HepG2 (cell line): ENCODE measurements around the gene TPD52L2. TPM values are rescaled to one million over a fixed set of nuclear protein-coding genes. Genes with fewer than 3 reads are reported as not detected.

Experiments used
- PAWR ChIP-seq: sonication (generic); formaldehyde crosslinking; IDR thresholded peaks from 2 replicates; pipeline ENCODE4 v1.4.0; 2020; ENCODE audit warnings: missing genetic modification reagents, mild to moderate bottlenecking, borderline replicate concordance
- SMC3 ChIP-seq: IDR thresholded peaks from 2 replicates; pipeline ENCODE4 v1.6.1; 2011; ENCODE audit warnings: low read length, improper control_type of control experiment
- YEATS4 ChIP-seq: sonication (generic); formaldehyde crosslinking; IDR thresholded peaks from 2 replicates; pipeline ENCODE4 v1.4.0; 2020; ENCODE audit warnings: missing genetic modification reagents, borderline replicate concordance
- ZFP36 ChIP-seq: fragments of 150-350 bp; IDR thresholded peaks from 2 replicates; pipeline ENCODE4 v1.6.1; 2018; ENCODE audit warnings: borderline replicate concordance, low read length, low read depth; ENCODE audit not compliant: partially characterized antibody
- ZMAT3 ChIP-seq: sonication (generic); formaldehyde crosslinking; conservative IDR thresholded peaks from 2 replicates; pipeline ENCODE4 v1.7.0; 2021; ENCODE audit warnings: missing genetic modification reagents
- ZNF12 ChIP-seq: sonication (generic); formaldehyde crosslinking; IDR thresholded peaks from 2 replicates; pipeline ENCODE4 v1.5.0; 2020; ENCODE audit warnings: missing genetic modification reagents
- ZNF251 ChIP-seq: sonication (generic); formaldehyde crosslinking; IDR thresholded peaks from 2 replicates; pipeline ENCODE4 v1.9.0; 2021; ENCODE audit warnings: mild to moderate bottlenecking, missing genetic modification reagents
- ZNF441 ChIP-seq: sonication (generic); formaldehyde crosslinking; IDR thresholded peaks from 2 replicates; pipeline ENCODE4 v1.7.0; 2021; ENCODE audit warnings: missing genetic modification reagents, borderline replicate concordance
- ZNF589 ChIP-seq: sonication (generic); formaldehyde crosslinking; conservative IDR thresholded peaks from 2 replicates; pipeline ENCODE4 v1.8.0; 2022; ENCODE audit warnings: mild to moderate bottlenecking, moderate library complexity, missing genetic modification reagents
- ZNF724P ChIP-seq: sonication (generic); formaldehyde crosslinking; IDR thresholded peaks from 2 replicates; pipeline ENCODE4 v1.8.0; 2022; ENCODE audit warnings: missing genetic modification reagents, borderline replicate concordance
- ZNF749 ChIP-seq: sonication (generic); formaldehyde crosslinking; IDR thresholded peaks from 2 replicates; pipeline ENCODE4 v1.8.0; 2022; ENCODE audit warnings: mild to moderate bottlenecking, missing genetic modification reagents, moderate library complexity, borderline replicate concordance
- polyA plus RNA-seq, 8 experiments: library from polyadenylated mRNA; depleted of rRNA in 3 of 8; stranded (reverse) in 7 of 8; unstranded in 1 of 8; fragments of >200 nt; fragmentation: Illumina TruSeq in 4 of 8; extraction: Trizol in 4 of 8; gene quantifications; 2 replicates each; pipeline versions ENCODE4 v1.2.1 to v1.2.3, GENCODE V29; 2011 to 2016; ENCODE audit warnings: low read depth in 4 of 8, missing spikeins in 1 of 8, mixed read lengths in 1 of 8; ENCODE audit not compliant: insufficient read depth in 1 of 8
- total RNA-seq, 5 experiments: library from RNA; depleted of rRNA; stranded (reverse); fragments of >200 nt; fragmentation: Illumina TruSeq; extraction: Trizol; gene quantifications; 2 replicates each; pipeline ENCODE4 v1.2.3, GENCODE V29; 2016; ENCODE audit warnings: low read depth in 1 of 5
- TF ChIP-seq, protein P1 (sequence below): sonication (generic); formaldehyde crosslinking; IDR thresholded peaks from 2 replicates; pipeline ENCODE4 v1.4.0; 2020; ENCODE audit warnings: missing genetic modification reagents
- TF ChIP-seq, protein P2 (sequence below): sonication (generic); formaldehyde crosslinking; IDR thresholded peaks from 2 replicates; pipeline ENCODE4 v1.4.0; 2020; ENCODE audit warnings: mild to moderate bottlenecking, missing genetic modification reagents
- TF ChIP-seq, protein P3 (sequence below): sonication (generic); formaldehyde crosslinking; IDR thresholded peaks from 2 replicates; pipeline ENCODE4 v1.5.0; 2020; ENCODE audit warnings: mild to moderate bottlenecking, low read depth, missing genetic modification reagents, borderline replicate concordance
- TF ChIP-seq, protein P4 (sequence below): sonication (generic); formaldehyde crosslinking; IDR thresholded peaks from 2 replicates; pipeline ENCODE4 v1.5.1; 2020; ENCODE audit warnings: missing genetic modification reagents, mild to moderate bottlenecking, borderline replicate concordance
- TF ChIP-seq, protein P5 (sequence below): sonication (generic); formaldehyde crosslinking; IDR thresholded peaks from 2 replicates; pipeline ENCODE4 v1.4.0; 2020; ENCODE audit warnings: missing genetic modification reagents, mild to moderate bottlenecking, borderline replicate concordance

The TPD52L2 gene
- total and polyA plus RNA-seq, 2 of the 13 experiments (the other 11 are each of a cell fraction or from before 2014, with no cell fraction given), result 156 to 184 TPM

DNA sequence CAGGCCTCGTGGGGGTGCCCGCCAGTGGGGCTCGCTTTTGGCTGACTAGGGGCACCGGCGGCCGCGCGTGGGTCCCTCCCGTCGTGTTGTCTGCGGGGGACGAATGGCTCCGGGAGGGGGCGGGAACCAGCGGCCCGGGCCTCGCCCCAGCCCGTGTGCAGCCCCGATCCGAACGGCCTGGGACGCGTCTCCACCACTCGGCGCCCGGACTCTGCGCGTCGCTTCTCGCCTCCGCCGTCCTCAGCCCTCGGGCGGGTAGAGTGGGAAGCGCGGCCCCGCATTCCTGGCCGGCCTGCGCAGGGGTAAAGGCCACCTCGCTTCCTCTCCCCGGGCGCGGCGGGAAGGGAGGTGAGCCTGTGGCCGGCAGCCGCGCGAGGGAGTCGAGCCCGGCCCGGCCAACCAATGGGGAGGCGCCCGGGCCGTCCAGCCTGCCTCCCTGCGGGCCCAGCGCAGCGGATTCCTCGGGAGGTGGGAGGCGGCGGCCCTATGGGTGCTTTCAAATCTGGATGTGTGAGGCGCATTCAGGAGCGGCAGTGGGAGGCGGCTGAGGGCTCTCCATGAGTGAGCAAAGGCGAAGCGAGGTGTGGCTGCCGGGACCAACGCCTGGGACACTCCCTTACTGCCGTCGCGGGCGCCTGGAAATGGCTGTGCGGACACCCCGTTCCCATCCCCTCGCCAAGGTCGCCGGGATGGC, 32.9 kb upstream of the TPD52L2 start (continued):
- TF ChIP-seq, protein P1, sequence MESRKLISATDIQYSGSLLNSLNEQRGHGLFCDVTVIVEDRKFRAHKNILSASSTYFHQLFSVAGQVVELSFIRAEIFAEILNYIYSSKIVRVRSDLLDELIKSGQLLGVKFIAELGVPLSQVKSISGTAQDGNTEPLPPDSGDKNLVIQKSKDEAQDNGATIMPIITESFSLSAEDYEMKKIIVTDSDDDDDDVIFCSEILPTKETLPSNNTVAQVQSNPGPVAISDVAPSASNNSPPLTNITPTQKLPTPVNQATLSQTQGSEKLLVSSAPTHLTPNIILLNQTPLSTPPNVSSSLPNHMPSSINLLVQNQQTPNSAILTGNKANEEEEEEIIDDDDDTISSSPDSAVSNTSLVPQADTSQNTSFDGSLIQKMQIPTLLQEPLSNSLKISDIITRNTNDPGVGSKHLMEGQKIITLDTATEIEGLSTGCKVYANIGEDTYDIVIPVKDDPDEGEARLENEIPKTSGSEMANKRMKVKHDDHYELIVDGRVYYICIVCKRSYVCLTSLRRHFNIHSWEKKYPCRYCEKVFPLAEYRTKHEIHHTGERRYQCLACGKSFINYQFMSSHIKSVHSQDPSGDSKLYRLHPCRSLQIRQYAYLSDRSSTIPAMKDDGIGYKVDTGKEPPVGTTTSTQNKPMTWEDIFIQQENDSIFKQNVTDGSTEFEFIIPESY (CRISPR knock-in tag), result no peak
- TF ChIP-seq, protein P2, sequence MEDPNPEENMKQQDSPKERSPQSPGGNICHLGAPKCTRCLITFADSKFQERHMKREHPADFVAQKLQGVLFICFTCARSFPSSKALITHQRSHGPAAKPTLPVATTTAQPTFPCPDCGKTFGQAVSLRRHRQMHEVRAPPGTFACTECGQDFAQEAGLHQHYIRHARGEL (CRISPR knock-in tag), result peak; percentile 91; the same call in 1 of the 2 replicates
- TF ChIP-seq ZNF12 (CRISPR knock-in tag) (peak; percentile 13; the same call in 1 of the 2 replicates), ZFP36 (no peak), PAWR (CRISPR knock-in tag) (no peak), ZNF589 (CRISPR knock-in tag) (no peak; the same call in 1 of the 2 replicates), SMC3 (no peak), ZNF724P (CRISPR knock-in tag) (no peak; the same call in 1 of the 2 replicates), ZNF441 (0 out of 2 replicates have a peak, but pooled peaks have one; percentile 71), ZMAT3 (CRISPR knock-in tag) (no peak), ZNF251 (CRISPR knock-in tag) (no peak), YEATS4 (CRISPR knock-in tag) (peak; percentile 80), ZNF749 (no peak)
- TF ChIP-seq, protein P3, sequence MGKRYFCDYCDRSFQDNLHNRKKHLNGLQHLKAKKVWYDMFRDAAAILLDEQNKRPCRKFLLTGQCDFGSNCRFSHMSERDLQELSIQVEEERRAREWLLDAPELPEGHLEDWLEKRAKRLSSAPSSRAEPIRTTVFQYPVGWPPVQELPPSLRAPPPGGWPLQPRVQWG (CRISPR knock-in tag), result no peak
- TF ChIP-seq, protein P4, sequence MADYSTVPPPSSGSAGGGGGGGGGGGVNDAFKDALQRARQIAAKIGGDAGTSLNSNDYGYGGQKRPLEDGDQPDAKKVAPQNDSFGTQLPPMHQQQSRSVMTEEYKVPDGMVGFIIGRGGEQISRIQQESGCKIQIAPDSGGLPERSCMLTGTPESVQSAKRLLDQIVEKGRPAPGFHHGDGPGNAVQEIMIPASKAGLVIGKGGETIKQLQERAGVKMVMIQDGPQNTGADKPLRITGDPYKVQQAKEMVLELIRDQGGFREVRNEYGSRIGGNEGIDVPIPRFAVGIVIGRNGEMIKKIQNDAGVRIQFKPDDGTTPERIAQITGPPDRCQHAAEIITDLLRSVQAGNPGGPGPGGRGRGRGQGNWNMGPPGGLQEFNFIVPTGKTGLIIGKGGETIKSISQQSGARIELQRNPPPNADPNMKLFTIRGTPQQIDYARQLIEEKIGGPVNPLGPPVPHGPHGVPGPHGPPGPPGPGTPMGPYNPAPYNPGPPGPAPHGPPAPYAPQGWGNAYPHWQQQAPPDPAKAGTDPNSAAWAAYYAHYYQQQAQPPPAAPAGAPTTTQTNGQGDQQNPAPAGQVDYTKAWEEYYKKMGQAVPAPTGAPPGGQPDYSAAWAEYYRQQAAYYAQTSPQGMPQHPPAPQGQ (CRISPR knock-in tag), result no peak
- TF ChIP-seq, protein P5, sequence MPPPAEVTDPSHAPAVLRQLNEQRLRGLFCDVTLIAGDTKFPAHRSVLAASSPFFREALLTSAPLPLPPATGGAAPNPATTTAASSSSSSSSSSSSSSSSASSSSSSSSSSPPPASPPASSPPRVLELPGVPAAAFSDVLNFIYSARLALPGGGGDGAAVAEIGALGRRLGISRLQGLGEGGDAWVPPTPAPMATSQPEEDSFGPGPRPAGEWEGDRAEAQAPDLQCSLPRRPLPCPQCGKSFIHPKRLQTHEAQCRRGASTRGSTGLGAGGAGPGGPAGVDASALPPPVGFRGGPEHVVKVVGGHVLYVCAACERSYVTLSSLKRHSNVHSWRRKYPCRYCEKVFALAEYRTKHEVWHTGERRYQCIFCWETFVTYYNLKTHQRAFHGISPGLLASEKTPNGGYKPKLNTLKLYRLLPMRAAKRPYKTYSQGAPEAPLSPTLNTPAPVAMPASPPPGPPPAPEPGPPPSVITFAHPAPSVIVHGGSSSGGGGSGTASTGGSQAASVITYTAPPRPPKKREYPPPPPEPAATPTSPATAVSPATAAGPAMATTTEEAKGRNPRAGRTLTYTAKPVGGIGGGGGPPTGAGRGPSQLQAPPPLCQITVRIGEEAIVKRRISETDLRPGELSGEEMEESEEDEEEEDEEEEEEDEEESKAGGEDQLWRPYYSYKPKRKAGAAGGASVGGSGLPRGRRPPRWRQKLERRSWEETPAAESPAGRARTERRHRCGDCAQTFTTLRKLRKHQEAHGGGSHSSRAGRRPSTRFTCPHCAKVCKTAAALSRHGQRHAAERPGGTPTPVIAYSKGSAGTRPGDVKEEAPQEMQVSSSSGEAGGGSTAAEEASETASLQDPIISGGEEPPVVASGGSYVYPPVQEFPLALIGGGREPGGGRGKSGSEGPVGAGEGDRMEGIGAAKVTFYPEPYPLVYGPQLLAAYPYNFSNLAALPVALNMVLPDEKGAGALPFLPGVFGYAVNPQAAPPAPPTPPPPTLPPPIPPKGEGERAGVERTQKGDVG (CRISPR knock-in tag), result no peak
